Mesendoderm (in vitro differentiated cells): ENCODE results near the gene LRP8.
"Not testable (repeated sequence)": the region's sequence is repeated elsewhere in the genome, so short reads cannot be mapped to it uniquely, and the experiment has no call there.

Experiments used
- DNase-seq: peaks from one replicate; pipeline ENCODE4 v3.0.0; 2013
- H2AK5ac ChIP-seq: 2 replicates; pipeline ENCODE4 v1.6.1; 2013; ENCODE audit warnings: low read length, inconsistent platforms
- H2BK120ac ChIP-seq: 2 replicates; pipeline ENCODE4 v1.6.1; 2013; ENCODE audit warnings: low read depth, mild to moderate bottlenecking, low read length, moderate library complexity, mixed read lengths
- H2BK15ac ChIP-seq: replicated peaks from 2 replicates; pipeline ENCODE4 v1.6.1; 2013; ENCODE audit warnings: low read depth, mild to moderate bottlenecking, moderate library complexity
- H2BK5ac ChIP-seq: 2 replicates; pipeline ENCODE4 v1.6.1; 2013; ENCODE audit warnings: low read length, inconsistent platforms
- H3K18ac ChIP-seq: 2 replicates; pipeline ENCODE4 v1.6.1; 2013; ENCODE audit warnings: mild to moderate bottlenecking, low read length, mixed read lengths
- H3K23ac ChIP-seq: one replicate; pipeline ENCODE4 v1.6.1; 2013; ENCODE audit warnings: low read length
- H3K27ac ChIP-seq: 2 replicates; pipeline ENCODE4 v1.5.1; 2013; ENCODE audit warnings: low read depth, mild to moderate bottlenecking, inconsistent platforms, low read length, moderate library complexity
- H3K27me3 ChIP-seq: 2 replicates; pipeline ENCODE4 v1.6.1; 2013; ENCODE audit warnings: low read length, control low read depth, mild to moderate bottlenecking, inconsistent platforms; ENCODE audit not compliant: insufficient read depth, poor library complexity
- H3K36me3 ChIP-seq: 2 replicates; pipeline ENCODE4 v1.6.1; 2013; ENCODE audit warnings: low read length, inconsistent platforms; ENCODE audit not compliant: control insufficient read depth, insufficient read depth
- H3K4ac ChIP-seq: one replicate; pipeline ENCODE4 v1.6.1; 2013; ENCODE audit warnings: low read depth, mild to moderate bottlenecking, low read length, moderate library complexity
- H3K4me1 ChIP-seq: 2 replicates; pipeline ENCODE4 v1.6.1; 2013; ENCODE audit warnings: low read depth, low read length, inconsistent platforms; ENCODE audit not compliant: control insufficient read depth
- H3K4me2 ChIP-seq: 2 replicates; pipeline ENCODE4 v1.6.1; 2013; ENCODE audit warnings: low read length
- H3K4me3 ChIP-seq: 2 replicates; pipeline ENCODE4 v1.5.1; 2013; ENCODE audit warnings: mild to moderate bottlenecking, low read length
- H3K56ac ChIP-seq: one replicate; pipeline ENCODE4 v1.6.1; 2013; ENCODE audit warnings: low read length
- H3K79me1 ChIP-seq: 2 replicates; pipeline ENCODE4 v1.6.1; 2013; ENCODE audit warnings: low read length, inconsistent platforms
- H3K79me2 ChIP-seq: 2 replicates; pipeline ENCODE4 v1.6.1; 2013; ENCODE audit warnings: mild to moderate bottlenecking, low read length; ENCODE audit not compliant: control insufficient read depth, insufficient read depth
- H3K9ac ChIP-seq: 2 replicates; pipeline ENCODE4 v1.6.1; 2013; ENCODE audit warnings: low read length, inconsistent platforms
- H4K5ac ChIP-seq: one replicate; pipeline ENCODE4 v1.6.1; 2013; ENCODE audit warnings: low read length
- H4K8ac ChIP-seq: one replicate; pipeline ENCODE4 v1.6.1; 2013; ENCODE audit warnings: low read depth, mild to moderate bottlenecking, control low read depth, low read length, moderate library complexity
- WGBS: extraction: QIAGEN DNeasy Blood & Tissue Kit; methylation state at CpG from one replicate; pipeline ENCODE4 v1.1.7; 2013; ENCODE audit warnings: low lambda C conversion rate, missing lambda C conversion rate; ENCODE audit not compliant: insufficient coverage; ENCODE audit errors: extremely low coverage; 5-methylcytosine and 5-hydroxymethylcytosine counted together

The LRP8 gene

GRCh38 chr1:53283156-53283555 is 44.7 kb downstream of the LRP8 start:
- H3K79me1 ChIP-seq, H4K5ac ChIP-seq, H3K23ac ChIP-seq, H3K4me3 ChIP-seq, H3K27ac ChIP-seq, H3K27me3 ChIP-seq, H3K4ac ChIP-seq, H2BK120ac ChIP-seq, H3K18ac ChIP-seq, H4K8ac ChIP-seq, H2BK5ac ChIP-seq, H3K4me2 ChIP-seq, H3K79me2 ChIP-seq, H3K4me1 ChIP-seq, H3K56ac ChIP-seq, H2AK5ac ChIP-seq, H3K9ac ChIP-seq, H2BK15ac ChIP-seq: not testable (repeated sequence)
- peaks cover 27% of the 10 kb centered on the region for H3K36me3 ChIP-seq
- WGBS: no CpG with 5 or more reads among the region's 12 CpGs
- peak; percentile 63 for DNase-seq

DNA sequence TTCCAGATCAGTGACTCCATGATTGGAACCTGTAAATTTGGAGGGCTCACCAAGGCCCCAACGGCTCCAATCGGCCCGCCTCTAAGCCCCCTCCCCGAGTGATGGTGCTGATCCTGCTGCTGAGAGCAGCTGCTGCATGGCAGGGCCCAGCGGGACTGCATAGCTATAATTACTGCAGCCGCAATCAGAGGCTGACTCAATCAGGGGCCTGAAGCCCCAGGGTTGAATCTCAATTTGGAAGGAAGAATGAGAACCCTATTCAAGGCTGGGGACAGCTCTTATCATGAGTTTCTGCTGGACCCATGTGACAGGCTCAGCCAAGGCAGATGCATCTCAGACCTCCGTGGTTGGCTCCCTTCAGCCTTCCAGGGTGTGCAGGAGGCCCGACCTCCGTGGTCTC is 46.7 kb downstream of the LRP8 start:
- no CpG with 5 or more reads among the region's 9 CpGs for WGBS
- H3K18ac ChIP-seq: no peak overlapping the region
- no peaks in the 10 kb centered on the region for H3K27me3 ChIP-seq
- H3K27ac ChIP-seq: no peak overlapping the region
- H3K23ac ChIP-seq: no peak overlapping the region
- H2BK5ac ChIP-seq: no peak overlapping the region
- H3K79me2 ChIP-seq: no peaks in the 10 kb centered on the region
- no peak overlapping the region for H3K56ac ChIP-seq
- H3K9ac ChIP-seq: no peak overlapping the region
- no peak overlapping the region for H2AK5ac ChIP-seq
- H3K4ac ChIP-seq: no peak overlapping the region
- no peak overlapping the region for H3K4me2 ChIP-seq
- no peak overlapping the region for H4K8ac ChIP-seq
- no peak overlapping the region for H3K4me3 ChIP-seq
- H2BK15ac ChIP-seq: no peak overlapping the region
- H3K79me1 ChIP-seq: no peaks in the 10 kb centered on the region
- H4K5ac ChIP-seq: no peak overlapping the region
- H3K4me1 ChIP-seq: no peaks in the 10 kb centered on the region
- peaks cover 36% of the 10 kb centered on the region for H3K36me3 ChIP-seq
- DNase-seq: no peak
- H2BK120ac ChIP-seq: no peak overlapping the region

DNA sequence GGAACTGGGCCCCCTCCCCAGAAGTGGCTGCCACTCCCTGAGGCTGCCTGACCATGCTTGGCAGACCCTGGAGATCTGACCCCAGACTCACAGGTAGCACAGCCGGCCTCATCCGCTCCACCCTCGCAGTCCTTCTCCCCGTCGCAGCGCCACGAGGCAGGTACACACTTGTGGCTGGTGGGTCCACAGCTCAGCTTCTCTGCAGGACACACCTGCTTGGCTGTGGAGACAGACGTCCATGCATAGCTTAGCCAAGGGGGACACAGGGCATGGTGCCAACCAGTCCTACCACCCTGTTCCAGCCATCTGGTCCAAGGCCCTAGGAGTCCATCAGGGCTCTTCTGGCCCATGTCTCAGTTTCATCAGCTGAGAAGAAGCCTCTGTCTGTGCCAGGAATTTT is 47.4 kb downstream of the LRP8 start:
- Histone ChIP-seq H3K4me3 (no peak overlapping the region), H3K79me2 (no peaks in the 10 kb centered on the region), H3K27me3 (no peaks in the 10 kb centered on the region), H2BK120ac (no peak overlapping the region), H3K36me3 (peaks cover 41% of the 10 kb centered on the region), H3K9ac (no peak overlapping the region), H3K23ac (no peak overlapping the region), H3K27ac (no peak overlapping the region), H3K18ac (no peak overlapping the region), H3K4me2 (no peak overlapping the region), H3K79me1 (peaks cover 3% of the 10 kb centered on the region), H3K4ac (no peak overlapping the region), H3K4me1 (no peaks in the 10 kb centered on the region), H3K56ac (no peak overlapping the region), H2BK5ac (no peak overlapping the region), H4K8ac (no peak overlapping the region), H2BK15ac (no peak overlapping the region), H2AK5ac (no peak overlapping the region), H4K5ac (no peak overlapping the region)
- no peak for DNase-seq
- no CpG with 5 or more reads among the region's 8 CpGs for WGBS

- Histone ChIP-seq H4K5ac (no peak overlapping the region), H3K79me1 (peaks cover 4% of the 10 kb centered on the region), H2BK5ac (no peak overlapping the region), H3K4me3 (no peak overlapping the region), H3K36me3 (peaks cover 39% of the 10 kb centered on the region), H3K27me3 (no peaks in the 10 kb centered on the region), H3K4ac (no peak overlapping the region), H3K4me1 (no peaks in the 10 kb centered on the region), H2BK15ac (no peak overlapping the region), H2AK5ac (no peak overlapping the region), H3K56ac (no peak overlapping the region), H4K8ac (no peak overlapping the region), H3K79me2 (no peaks in the 10 kb centered on the region), H3K27ac (no peak overlapping the region), H3K4me2 (no peak overlapping the region), H3K9ac (no peak overlapping the region), H3K23ac (no peak overlapping the region), H2BK120ac (no peak overlapping the region), H3K18ac (no peak overlapping the region)
- WGBS: no CpG with 5 or more reads among the region's 14 CpGs
- no peak for DNase-seq
These were observed 48.3 kb downstream of the LRP8 start for GRCh38 chr1:53279296-53280200.

DNA sequence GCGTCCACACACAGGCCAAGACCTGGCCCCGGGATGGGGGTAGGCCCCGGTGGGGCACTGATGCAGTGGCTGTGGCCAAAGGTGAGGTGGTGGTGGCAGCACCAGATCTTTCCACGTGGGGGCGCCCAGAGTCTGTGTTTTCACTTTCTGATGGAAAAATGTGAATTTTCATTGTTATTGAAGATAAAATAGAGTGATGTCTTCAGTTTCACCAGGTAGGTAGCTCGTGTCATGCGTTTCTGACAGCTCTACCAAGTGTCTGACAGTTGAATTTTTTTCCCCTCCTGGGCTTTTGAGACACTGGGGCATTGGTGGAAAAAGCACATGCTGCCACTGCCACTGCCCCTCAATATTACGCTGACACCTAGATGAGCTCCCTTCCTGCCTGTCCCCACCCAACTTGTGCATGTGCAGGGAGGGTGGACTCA is 49.6 kb downstream of the LRP8 start:
- peaks cover 43% of the 10 kb centered on the region for H3K36me3 ChIP-seq
- no peak overlapping the region for H3K27ac ChIP-seq
- H4K5ac ChIP-seq: no peak overlapping the region
- H4K8ac ChIP-seq: no peak overlapping the region
- no peak overlapping the region for H3K4me2 ChIP-seq
- no peak overlapping the region for H2AK5ac ChIP-seq
- no peak overlapping the region for H3K56ac ChIP-seq
- H3K18ac ChIP-seq: no peak overlapping the region
- no peaks in the 10 kb centered on the region for H3K79me2 ChIP-seq
- no CpG with 5 or more reads among the region's 8 CpGs for WGBS
- H3K23ac ChIP-seq: no peak overlapping the region
- no peaks in the 10 kb centered on the region for H3K27me3 ChIP-seq
- no peak overlapping the region for H3K4me3 ChIP-seq
- no peak overlapping the region for H2BK120ac ChIP-seq
- no peaks in the 10 kb centered on the region for H3K4me1 ChIP-seq
- no peak overlapping the region for H2BK5ac ChIP-seq
- no peak overlapping the region for H2BK15ac ChIP-seq
- H3K4ac ChIP-seq: no peak overlapping the region
- DNase-seq: no peak
- peaks cover 5% of the 10 kb centered on the region for H3K79me1 ChIP-seq
- no peak overlapping the region for H3K9ac ChIP-seq

DNA sequence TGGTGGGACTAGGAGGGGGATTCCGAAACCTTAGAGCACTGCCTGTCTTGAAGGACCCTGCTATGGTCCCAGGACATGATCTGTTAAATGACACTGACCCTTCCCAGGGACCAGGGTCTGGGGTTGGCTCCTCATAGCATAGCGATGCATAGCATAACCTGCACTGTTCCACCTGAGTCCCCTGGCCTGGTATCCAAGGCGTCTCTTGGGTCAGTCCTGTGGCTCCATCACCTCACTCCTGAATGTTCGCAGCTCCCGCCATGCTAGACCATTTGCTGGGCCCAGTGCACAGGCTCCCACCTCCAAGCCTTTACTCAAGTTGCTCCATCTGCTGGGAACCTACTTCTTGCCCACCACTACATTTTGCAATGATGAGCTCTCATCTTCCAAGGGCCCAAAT is 50.5 kb downstream of the LRP8 start:
- no peak overlapping the region for H4K8ac ChIP-seq
- H3K23ac ChIP-seq: no peak overlapping the region
- peaks cover 5% of the 10 kb centered on the region for H3K79me1 ChIP-seq
- WGBS: no CpG with 5 or more reads among the region's 5 CpGs
- H3K4me2 ChIP-seq: no peak overlapping the region
- H3K4ac ChIP-seq: no peak overlapping the region
- DNase-seq: no peak
- H2BK120ac ChIP-seq: no peak overlapping the region
- H3K4me1 ChIP-seq: no peaks in the 10 kb centered on the region
- no peak overlapping the region for H3K4me3 ChIP-seq
- no peak overlapping the region for H4K5ac ChIP-seq
- no peaks in the 10 kb centered on the region for H3K27me3 ChIP-seq
- H3K36me3 ChIP-seq: peaks cover 44% of the 10 kb centered on the region
- no peak overlapping the region for H2BK15ac ChIP-seq
- no peaks in the 10 kb centered on the region for H3K79me2 ChIP-seq
- H3K9ac ChIP-seq: no peak overlapping the region
- no peak overlapping the region for H2BK5ac ChIP-seq
- no peak overlapping the region for H3K18ac ChIP-seq
- H2AK5ac ChIP-seq: no peak overlapping the region
- H3K56ac ChIP-seq: no peak overlapping the region
- no peak overlapping the region for H3K27ac ChIP-seq
